ENCODE results near the gene CLUH.
A peak's percentile ranks its signal among the peaks of the same experiment; 100 is the strongest.

Gene CLUH

DNA sequence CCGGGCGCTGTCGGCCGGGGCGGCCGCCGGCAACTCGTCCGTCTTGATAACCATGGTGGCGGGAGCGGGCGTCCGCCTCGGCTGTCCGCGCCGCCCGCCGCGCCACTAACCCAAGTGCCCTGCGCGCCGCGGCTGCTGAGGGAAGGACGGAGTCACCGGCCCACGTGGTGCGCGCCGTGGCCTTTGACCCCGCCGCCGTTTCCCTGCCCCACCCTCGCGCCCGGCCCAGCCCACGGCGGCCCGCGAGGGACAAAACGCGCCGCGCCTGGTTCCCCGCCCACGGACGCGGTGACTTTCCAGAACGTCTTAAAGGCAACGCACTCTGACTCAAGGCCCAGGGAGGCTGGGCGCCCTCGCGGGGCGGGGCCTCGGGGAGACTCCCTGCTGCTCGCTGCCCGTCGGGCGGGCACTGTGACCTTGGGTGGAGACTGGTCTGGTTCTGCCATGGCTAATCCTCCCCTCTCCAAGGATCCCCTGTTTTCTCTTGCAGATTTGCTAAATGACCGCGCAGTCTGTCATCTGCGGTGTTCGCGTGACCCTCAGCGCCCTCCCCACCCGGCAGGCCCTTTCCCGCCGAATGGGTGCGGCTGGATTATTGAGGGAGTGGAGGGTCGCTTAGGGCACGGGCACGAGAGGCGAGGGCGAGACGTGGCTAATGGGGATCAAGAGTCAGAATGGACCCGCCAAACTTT lies at the start of gene CLUH:
TSS of gene CLUH (minus strand) at position 157 of the 692 bp plus-strand sequence. CDS start at position 54, 103 bp downstream.
- DNase-seq: peak; percentile 97 to 98

- DNase-seq: no peak
These were observed 47.3 kb upstream of the CLUH start for GRCh38 chr17:2758870-2759269.

- DNase-seq: no peak
These were observed 44.5 kb upstream of the CLUH start for GRCh38 chr17:2755891-2756724.

DNA sequence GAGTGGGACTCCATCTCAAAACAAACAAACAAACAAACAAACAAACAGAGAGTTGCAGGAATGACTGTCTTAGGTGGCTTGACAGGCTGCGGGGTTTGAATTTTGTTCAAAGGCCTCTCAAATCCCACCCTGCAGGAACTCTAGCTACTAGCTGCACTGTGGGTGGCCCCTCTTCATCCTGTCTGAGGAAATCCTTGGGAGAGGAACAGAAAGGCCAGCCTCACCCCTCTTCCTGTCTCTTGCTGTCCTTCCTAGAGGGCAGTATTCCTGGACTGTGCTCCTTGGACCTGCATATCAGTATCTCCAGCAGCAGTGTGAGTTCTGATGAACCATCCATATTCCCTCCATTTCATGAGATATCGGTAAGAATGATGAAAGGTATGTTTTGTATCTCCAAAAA lies 39.9 kb upstream of the CLUH start:
- no peak for DNase-seq

GRCh38 chr17:2750721-2751120 lies 39.2 kb upstream of the CLUH start:
- DNase-seq: no peak

DNA sequence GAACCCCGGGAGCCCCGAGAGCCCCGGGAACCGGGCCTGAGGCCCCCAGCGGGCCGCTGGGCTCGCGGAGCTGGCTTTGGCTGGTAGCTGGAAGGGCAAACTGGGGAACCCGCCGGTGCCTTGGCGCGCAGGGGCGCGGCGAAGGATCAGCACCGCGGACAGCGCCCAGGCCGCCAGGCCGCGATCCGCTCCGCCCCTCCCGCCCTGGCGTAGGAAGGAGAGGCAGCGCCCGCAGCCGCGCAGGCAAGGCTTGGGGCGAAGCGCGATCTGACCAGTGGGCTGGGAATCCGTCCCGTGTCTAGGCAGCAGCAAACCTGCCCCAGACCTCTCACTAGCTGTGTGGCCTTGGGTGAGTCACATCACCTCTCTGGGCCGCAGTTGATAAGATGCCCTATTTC lies 38.2 kb upstream of the CLUH start:
- DNase-seq: peak; percentile 63 to 74

DNA sequence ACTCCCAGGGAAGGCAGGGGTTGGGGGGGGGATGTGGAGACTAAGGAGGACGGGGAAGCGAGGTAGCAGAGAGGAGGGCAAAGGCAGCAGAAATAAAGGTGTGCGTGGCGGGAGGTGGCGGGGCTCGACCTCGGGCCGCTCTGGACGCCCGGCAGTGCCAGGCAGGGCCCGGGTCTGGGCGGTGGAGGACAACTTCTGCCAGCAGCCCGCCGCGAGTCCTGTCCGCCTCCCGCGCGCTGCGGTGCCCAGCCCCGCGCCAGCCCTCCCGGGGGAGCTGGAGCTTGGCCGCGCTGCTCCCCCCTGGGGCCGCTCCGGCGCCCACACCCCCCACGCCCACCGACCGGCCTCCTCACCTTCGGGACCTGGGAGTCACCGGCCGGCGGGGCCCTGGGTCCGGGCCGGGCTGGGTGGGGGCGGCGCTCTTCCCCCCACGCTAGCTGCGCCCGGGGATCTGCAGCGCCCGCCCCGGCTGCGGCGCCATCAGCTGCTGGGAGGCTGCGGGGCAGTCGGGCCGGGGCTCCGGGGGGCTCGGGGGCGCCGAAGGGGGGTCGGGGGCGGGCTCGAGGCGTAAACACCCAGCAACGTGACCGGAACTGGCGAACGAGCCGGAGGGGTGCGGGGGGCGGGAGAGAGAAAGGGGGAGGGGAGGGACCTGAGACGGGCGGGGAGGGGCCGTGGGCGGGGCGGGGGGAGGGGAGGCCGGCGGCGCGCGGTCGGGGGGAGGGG lies 37.7 kb upstream of the CLUH start, which contains the start of gene CCDC92B:
TSS of gene CCDC92B (minus strand) at position 595 of the 726 bp plus-strand sequence. CDS start 14,507 bp downstream, outside the sequence.
- DNase-seq: no peak

- no peak for DNase-seq
These were observed 33.9 kb upstream of the CLUH start for GRCh38 chr17:2745317-2746037.

DNA sequence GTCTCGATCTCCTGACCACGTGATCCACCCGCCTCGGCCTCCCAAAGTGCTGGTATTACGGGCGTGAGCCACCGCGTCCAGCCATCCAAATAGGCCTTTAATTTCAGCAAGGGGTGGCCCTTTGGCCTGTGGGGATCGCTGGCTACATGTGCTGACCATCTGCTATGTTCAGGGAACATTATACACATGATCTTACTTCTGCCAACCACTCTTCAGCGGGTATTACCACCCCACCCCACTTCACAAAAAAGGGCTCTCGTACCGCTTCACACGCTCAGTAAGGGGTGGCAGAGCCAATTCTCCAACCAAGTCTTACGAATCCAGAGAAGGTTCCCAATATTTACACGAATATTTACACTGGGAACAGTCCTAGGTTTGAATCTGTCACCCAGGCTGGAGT lies 26.1 kb upstream of the CLUH start:
- DNase-seq: no peak

DNA sequence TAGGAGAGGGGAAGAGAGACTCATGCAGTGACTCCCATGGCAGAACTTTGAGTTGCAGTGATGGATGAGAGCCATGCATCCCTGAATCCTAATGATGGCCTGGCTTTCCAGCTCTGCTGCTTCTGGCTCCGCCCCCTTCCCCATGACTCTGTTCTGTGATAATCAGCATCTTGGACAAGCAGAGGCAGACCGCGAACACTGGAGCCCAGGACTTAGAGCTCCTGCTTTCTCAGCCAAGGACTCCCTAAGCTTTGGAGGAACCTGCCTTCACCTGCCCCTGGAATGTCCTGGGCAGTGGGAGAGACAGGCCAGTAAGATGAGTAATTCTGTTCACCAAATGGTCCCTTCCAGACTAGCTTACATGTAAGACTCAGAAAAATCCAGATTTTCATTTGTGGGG lies 25.4 kb upstream of the CLUH start:
- no peak for DNase-seq

DNA sequence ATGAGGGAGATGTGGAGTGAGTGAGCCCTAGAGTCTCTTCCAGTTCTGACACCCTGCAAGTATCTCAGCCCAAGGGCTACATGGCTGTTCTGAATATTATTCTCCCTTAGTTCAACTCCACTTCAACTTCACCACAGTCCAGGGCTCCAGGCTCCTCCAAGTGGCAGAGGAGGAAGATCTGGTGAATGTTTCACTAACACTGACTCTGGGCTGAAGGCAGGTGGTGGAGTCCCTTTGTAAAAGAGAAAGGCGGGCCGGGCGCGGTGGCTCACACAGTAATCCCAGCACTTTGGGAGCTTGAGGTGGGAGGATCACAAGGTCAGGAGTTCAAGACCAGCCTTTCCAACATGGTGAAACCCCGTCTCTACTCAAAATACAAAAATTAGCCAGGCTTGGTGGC lies 24.3 kb upstream of the CLUH start:
- no peak for DNase-seq

- DNase-seq: no peak
These were observed 23.4 kb upstream of the CLUH start for GRCh38 chr17:2734939-2735338.

- DNase-seq: no peak
These were observed 20.2 kb upstream of the CLUH start for GRCh38 chr17:2731807-2732206.

GRCh38 chr17:2730764-2731353 lies 19.3 kb upstream of the CLUH start:
- DNase-seq: no peak

GRCh38 chr17:2724784-2725164 lies 13.2 kb upstream of the CLUH start:
- peak; percentile 41 to 54 for DNase-seq

- DNase-seq: no peak
These were observed 12.6 kb upstream of the CLUH start for GRCh38 chr17:2723997-2724783.

- DNase-seq: no peak
These were observed 12.0 kb upstream of the CLUH start for GRCh38 chr17:2723505-2723996.

DNA sequence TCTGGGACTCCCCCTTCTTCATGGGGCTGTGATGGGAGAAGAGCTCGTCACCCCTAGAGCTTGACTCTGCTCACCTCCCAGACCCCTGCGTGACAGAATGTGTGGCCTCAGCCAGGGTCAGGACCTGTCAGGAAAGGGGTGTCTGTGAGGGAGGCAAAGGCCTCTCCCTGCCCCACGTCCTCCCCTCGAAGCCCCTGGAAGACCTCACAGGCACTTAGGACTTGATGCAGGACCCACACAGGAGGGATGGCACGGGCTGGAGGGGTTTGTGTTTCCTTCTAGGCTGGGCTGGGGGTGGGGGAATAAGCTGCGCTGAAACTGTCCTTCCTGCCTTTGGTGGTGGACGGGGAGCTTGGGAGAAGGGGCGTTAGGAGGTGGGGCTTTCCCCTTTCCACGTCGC lies 11.0 kb upstream of the CLUH start:
- DNase-seq: no peak

DNA sequence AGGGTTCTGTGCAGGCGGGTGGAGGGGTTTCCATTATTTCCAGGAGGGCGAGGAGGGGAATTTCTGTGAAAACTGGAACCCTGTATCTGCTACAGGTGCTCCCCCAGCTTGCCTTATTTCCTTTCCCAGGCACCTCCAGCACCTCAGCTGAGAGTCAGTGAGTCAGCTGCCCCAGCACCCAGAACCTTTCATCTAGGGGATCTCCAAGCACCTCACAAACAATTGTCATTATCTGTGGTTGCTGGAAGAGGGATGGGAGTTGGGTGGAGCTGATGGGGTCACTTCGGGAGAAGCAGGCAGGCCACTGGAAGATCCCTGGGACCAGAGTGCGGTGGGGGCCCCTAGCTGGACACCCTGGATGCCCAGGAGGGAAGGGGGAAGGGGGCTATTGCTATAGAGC lies 10.0 kb upstream of the CLUH start:
- DNase-seq: no peak

DNA sequence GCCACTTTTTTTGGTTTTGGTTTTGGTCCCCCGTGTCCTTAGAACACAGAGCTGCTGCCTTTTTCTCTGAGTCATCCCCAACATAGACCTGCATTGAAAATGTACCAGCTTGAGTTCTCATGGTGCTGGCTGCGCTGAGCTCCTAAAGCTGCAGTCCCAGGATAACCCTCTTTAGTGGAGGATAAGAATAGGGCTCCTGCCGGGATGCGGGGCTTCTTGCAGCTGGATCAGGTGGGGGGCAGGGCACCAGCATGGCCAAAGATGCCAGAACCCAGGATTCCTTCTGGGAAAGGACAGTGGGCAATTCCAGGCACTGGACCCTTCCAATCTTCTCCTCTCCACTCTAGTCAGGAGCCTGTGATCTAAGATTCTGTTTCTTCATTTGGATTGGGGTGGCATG lies 8.3 kb upstream of the CLUH start:
- DNase-seq: no peak

- DNase-seq: no peak
These were observed 6.8 kb upstream of the CLUH start for GRCh38 chr17:2718150-2718938.
